ENCODE measurements around the gene ALDH1L2.

DNA sequence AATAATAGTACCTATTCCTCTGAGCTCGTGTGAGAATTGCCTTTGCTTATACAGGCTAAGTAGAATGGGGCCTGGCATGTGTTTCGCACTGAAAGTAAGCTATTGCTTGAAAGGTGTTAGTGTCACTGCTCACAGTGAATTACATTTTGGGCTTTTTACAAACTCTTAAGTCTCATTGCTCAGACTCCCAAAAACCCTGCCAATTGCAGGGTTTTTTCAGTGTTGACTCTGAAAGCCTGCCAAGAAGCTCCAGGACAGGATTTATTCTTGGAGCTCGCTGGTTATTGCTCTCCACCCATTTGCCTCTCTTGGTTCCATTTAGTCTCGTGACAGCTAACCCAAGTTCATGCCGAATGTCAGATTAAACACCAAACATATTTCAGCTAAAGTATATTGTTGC, 58.4 kb downstream of the ALDH1L2 start:
- TF ChIP-seq CXXC5 (CRISPR knock-in tag; IDR thresholded peaks at IDR 0.05) (no peak), EZH2 (IDR thresholded peaks at IDR 0.05; ENCODE audit: borderline replicate concordance, low read depth, low read length) (no peak), GABPA (tag; conservative IDR thresholded peaks at IDR 0.05; ENCODE audit: low read depth) (no peak)
- TF ChIP-seq, protein P1, sequence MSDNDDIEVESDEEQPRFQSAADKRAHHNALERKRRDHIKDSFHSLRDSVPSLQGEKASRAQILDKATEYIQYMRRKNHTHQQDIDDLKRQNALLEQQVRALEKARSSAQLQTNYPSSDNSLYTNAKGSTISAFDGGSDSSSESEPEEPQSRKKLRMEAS (CRISPR knock-in tag; IDR thresholded peaks at IDR 0.05): no peak
- TF ChIP-seq, protein P2, sequence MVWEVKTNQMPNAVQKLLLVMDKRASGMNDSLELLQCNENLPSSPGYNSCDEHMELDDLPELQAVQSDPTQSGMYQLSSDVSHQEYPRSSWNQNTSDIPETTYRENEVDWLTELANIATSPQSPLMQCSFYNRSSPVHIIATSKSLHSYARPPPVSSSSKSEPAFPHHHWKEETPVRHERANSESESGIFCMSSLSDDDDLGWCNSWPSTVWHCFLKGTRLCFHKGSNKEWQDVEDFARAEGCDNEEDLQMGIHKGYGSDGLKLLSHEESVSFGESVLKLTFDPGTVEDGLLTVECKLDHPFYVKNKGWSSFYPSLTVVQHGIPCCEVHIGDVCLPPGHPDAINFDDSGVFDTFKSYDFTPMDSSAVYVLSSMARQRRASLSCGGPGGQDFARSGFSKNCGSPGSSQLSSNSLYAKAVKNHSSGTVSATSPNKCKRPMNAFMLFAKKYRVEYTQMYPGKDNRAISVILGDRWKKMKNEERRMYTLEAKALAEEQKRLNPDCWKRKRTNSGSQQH (CRISPR knock-in tag; IDR thresholded peaks at IDR 0.05): no peak
- TF ChIP-seq, protein P3, sequence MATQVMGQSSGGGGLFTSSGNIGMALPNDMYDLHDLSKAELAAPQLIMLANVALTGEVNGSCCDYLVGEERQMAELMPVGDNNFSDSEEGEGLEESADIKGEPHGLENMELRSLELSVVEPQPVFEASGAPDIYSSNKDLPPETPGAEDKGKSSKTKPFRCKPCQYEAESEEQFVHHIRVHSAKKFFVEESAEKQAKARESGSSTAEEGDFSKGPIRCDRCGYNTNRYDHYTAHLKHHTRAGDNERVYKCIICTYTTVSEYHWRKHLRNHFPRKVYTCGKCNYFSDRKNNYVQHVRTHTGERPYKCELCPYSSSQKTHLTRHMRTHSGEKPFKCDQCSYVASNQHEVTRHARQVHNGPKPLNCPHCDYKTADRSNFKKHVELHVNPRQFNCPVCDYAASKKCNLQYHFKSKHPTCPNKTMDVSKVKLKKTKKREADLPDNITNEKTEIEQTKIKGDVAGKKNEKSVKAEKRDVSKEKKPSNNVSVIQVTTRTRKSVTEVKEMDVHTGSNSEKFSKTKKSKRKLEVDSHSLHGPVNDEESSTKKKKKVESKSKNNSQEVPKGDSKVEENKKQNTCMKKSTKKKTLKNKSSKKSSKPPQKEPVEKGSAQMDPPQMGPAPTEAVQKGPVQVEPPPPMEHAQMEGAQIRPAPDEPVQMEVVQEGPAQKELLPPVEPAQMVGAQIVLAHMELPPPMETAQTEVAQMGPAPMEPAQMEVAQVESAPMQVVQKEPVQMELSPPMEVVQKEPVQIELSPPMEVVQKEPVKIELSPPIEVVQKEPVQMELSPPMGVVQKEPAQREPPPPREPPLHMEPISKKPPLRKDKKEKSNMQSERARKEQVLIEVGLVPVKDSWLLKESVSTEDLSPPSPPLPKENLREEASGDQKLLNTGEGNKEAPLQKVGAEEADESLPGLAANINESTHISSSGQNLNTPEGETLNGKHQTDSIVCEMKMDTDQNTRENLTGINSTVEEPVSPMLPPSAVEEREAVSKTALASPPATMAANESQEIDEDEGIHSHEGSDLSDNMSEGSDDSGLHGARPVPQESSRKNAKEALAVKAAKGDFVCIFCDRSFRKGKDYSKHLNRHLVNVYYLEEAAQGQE (IDR thresholded peaks at IDR 0.05; ENCODE audit: borderline replicate concordance): no peak
- TF ChIP-seq, protein P3 (CRISPR knock-in tag; IDR thresholded peaks at IDR 0.05; ENCODE audit: low read depth): no peak

Measured in K562 (cell line).